Natural killer cell treated with Interleukin-12 subunit alpha and Interleukin-12 subunit beta and Interleukin-15 and Interleukin-18, amount 100 ng/mL, for 72 hours (primary cell): ENCODE results near the gene KIF22. TPM values are rescaled to one million over a fixed set of nuclear protein-coding genes. Genes with fewer than 3 reads are reported as not detected.
"Not testable (repeated sequence)": the region's sequence is repeated elsewhere in the genome, so short reads cannot be mapped to it uniquely, and the experiment has no call there.

Experiments used
- ATAC-seq, 2 donors: fragments of 150-1000 bp; cut with Tn5 transposase in 1 of 2; sonication (Bioruptor Pico), chemical (Tn5 transposase) in 1 of 2; 2 replicates each; pipeline ENCODE4 v1.10.0; 2021
- DNase-seq: peaks from one replicate; pipeline ENCODE4 v3.0.0; 2022; ENCODE audit warnings: low spot score
- H3K27ac Mint-ChIP-seq, 2 donors: 1 replicate in 1 of 2; 2 replicates in 1 of 2; pipeline ENCODE4 v1.8.0; 2022; ENCODE audit warnings: mixed read lengths in 2 of 2, mild to moderate bottlenecking in 1 of 2, moderate library complexity in 1 of 2
- H3K27me3 Mint-ChIP-seq, 2 donors: 1 replicate in 1 of 2; 2 replicates in 1 of 2; pipeline ENCODE4 v1.8.0; 2022; ENCODE audit warnings: mixed read lengths in 2 of 2
- H3K36me3 Mint-ChIP-seq: one replicate; pipeline ENCODE4 v1.8.0; 2022; ENCODE audit warnings: mixed read lengths
- H3K4me1 Mint-ChIP-seq, 2 donors: 1 replicate in 1 of 2; 2 replicates in 1 of 2; pipeline ENCODE4 v1.8.0; 2022; ENCODE audit warnings: low read depth in 2 of 2, mixed read lengths in 2 of 2, mild to moderate bottlenecking in 1 of 2
- H3K4me3 Mint-ChIP-seq: one replicate; pipeline ENCODE4 v1.8.0; 2022; ENCODE audit warnings: mixed read lengths
- H3K9me3 Mint-ChIP-seq: 2 replicates; pipeline ENCODE4 v1.8.0; 2022; ENCODE audit warnings: mixed read lengths
- total RNA-seq, 2 donors: library from RNA; stranded (reverse); gene quantifications; one replicate each; pipeline ENCODE4 v1.2.3, GENCODE V29; 2022

The KIF22 gene
- total RNA-seq: 100 to 1,000 TPM in 1 of 2 donors, 10 to 100 TPM in 1; 63.4 to 174 TPM

DNA sequence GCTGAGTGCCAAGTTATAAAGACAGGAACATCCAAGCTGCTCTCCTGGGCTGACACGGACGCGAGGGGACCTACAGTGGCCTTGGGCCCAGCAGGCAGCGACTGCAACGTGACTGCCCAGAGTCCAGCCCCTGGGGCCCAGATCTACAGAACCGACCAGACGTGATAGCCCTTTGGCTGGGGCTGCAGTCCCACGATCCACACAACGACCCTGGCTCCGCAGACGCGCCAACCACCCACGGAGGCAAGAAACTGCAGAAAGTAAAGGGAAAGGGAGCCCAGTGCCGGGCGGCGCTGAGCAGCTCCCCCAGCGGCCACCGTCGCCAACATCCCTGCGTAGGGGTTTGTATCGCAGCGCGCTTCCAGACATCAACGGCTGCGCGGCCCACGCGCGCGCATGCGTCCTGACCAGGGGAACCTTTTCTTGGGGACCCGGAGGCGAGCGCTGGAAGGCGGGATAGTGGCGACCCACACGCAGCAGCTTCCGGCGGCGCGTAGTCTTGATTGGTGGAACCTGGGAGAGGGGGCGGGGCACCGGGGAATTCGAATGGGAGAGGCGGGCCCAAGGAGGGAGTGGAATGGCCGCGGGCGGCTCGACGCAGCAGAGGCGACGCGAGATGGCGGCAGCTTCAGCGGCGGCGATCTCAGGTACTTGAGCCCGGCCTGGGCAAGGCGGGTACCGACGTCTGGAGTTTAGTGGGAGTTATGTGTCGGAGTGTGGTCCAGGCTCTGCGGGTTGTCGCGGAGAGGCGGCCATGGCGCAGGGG is at the start of gene KIF22:
TSS of gene KIF22 (plus strand) at position 569 of the 766 bp plus-strand sequence. CDS start at position 578, 9 bp downstream.
- ATAC-seq: peak; percentile 98 to 99
- peaks cover 38 to 40% of the 10 kb centered on the region in 2 donors for H3K4me1 Mint-ChIP-seq
- peaks cover 5% of the 10 kb centered on the region for H3K36me3 Mint-ChIP-seq
- peak within 1 kb of the TSS; percentile 98 for H3K4me3 Mint-ChIP-seq
- no peaks in the 10 kb centered on the region for H3K27me3 Mint-ChIP-seq
- H3K9me3 Mint-ChIP-seq: no peaks in the 10 kb centered on the region
- peak; percentile 100 for DNase-seq
- H3K27ac Mint-ChIP-seq: peak within 1 kb of the TSS; percentile 81 to 92

DNA sequence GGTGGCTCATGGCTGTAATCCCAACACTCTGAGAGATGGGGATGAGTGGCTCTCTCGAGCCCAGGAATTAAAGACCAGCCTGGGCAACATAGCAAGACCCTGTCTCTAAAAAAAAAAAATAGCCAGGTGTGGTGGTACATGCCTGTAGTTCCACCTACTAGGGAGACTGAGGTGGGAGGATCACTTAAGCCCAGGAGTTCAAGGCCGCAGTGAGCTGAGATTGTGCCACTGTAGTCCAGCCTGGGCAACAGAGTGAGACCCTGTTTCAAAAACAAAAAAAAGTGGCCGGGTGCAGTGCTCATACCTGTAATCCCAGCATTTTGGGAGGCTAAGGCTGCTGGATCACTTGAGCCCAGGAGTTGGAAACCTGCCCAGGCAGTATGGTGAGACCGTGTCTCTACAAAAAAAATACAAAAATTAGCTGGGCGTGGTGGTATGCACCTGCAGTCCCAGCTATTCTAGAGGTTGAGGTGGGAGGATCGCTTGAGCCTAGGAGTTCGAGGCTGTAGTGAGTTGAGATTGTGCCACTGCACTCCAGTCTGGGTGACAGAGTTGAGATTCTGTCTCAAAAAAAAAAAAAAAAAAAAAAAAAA is 47.8 kb upstream of the KIF22 start:
- Mint-ChIP-seq H3K36me3 (no peaks in the 10 kb centered on the region), H3K4me3 (peak overlapping the region; percentile 53)
- DNase-seq: no peak

DNA sequence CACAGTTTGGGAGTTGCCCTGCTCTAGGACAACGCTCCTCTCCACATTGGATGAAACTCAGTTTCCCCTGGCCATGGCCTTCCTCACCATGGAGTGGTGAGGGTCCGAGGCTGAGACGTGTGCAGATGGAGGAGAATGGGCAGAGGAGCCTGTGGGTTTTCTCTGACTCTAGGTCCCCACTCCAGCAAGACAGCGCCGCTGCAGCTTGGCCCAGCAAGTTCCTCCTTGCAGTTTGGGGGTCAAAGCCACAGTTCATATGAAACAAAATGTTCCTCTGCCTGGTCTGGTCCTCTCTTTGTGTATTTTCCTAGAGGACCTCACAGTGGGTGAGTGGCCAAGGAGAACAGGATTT is 47.1 kb upstream of the KIF22 start:
- H3K9me3 Mint-ChIP-seq: no peaks in the 10 kb centered on the region
- H3K27ac Mint-ChIP-seq: peak overlapping the region; percentile 85 to 99
- H3K36me3 Mint-ChIP-seq: no peaks in the 10 kb centered on the region
- H3K4me3 Mint-ChIP-seq: peak overlapping the region; percentile 53
- DNase-seq (no peak), ATAC-seq (no peak)
- peaks cover 49 to 65% of the 10 kb centered on the region in 2 donors for H3K4me1 Mint-ChIP-seq
- H3K27me3 Mint-ChIP-seq: no peaks in the 10 kb centered on the region

More for the DNA sequence above, 47.8 kb upstream of the KIF22 start:
- no peaks in the 10 kb centered on the region for H3K27me3 Mint-ChIP-seq
- peak overlapping the region; percentile 85 to 99 for H3K27ac Mint-ChIP-seq
- ATAC-seq: no peak
- no peaks in the 10 kb centered on the region for H3K9me3 Mint-ChIP-seq
- peaks cover 56 to 72% of the 10 kb centered on the region in 2 donors for H3K4me1 Mint-ChIP-seq

DNA sequence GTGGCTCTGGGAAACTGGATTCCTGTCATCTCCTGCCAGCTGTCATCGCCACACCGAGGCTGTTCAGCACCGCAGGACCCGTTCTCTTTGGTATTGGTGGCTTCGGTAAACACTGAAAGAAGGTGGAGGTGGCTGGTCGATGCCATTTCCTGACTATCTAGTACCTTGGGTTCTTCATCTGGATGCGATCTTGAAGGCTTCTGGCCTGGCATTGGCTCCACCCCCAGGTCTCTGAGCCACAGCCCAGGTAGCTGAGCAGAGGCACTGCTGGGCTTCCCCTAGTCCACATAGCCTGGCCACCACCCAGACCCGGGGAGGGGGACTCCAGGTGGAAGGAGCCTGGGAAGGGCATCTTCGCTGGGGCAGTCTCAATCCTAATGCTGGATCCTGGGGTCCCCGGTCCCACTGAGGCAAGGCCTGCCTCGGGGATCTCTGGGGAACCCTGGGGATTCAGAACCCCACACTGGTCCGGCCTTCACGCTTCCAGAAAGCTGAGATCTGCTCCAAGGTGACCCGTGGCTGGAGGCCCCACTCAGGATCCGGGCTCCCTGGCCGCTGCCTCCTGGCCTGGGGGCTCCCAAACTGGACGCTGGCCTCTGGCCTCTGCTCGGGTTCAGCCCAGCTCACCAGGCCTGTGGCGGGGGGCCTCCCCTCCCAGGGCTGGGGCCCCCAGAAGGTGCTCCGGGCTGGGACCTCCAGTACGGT is 46.6 kb upstream of the KIF22 start:
- H3K27ac Mint-ChIP-seq: peak overlapping the region; percentile 97 to 99
- H3K36me3 Mint-ChIP-seq: no peaks in the 10 kb centered on the region
- peak overlapping the region; percentile 99 for H3K4me3 Mint-ChIP-seq
- peak; percentile 60 for DNase-seq
- H3K9me3 Mint-ChIP-seq: no peaks in the 10 kb centered on the region
- ATAC-seq: no peak
- H3K27me3 Mint-ChIP-seq: no peaks in the 10 kb centered on the region
- peaks cover 46 to 63% of the 10 kb centered on the region in 2 donors for H3K4me1 Mint-ChIP-seq

DNA sequence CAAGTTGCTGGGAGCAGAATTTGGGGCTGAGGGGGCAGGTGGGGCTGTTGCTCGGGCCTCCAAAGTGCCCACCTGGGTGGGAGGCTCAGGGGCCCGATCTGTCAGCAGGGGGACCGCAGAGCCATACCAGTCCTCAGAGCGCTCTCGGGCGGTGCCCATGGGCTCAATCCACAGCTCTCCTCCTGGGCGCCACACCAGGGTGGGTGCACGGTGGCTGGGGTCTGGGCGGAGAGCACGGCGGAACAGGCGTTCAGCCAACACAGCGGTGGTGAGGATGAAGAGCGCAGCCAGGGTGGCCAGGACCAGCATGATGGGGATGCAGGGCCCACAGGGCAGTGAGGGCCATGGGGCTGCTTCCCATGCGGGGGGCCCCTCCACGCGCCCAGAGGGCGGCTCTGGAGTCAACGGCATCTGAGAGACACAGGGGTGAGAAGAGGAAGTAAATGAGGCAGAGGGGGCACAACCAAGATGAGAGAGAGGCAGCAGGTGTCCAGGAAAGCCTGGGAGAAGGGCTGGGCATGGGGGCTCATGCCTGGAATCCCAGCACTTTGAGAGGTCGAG is 45.9 kb upstream of the KIF22 start:
- DNase-seq: peak; percentile 61
- no peaks in the 10 kb centered on the region for H3K36me3 Mint-ChIP-seq
- H3K4me1 Mint-ChIP-seq: peaks cover 47 to 61% of the 10 kb centered on the region in 2 donors
- H3K9me3 Mint-ChIP-seq: no peaks in the 10 kb centered on the region
- peak overlapping the region; percentile 99 for H3K4me3 Mint-ChIP-seq
- no peaks in the 10 kb centered on the region for H3K27me3 Mint-ChIP-seq
- H3K27ac Mint-ChIP-seq: peak overlapping the region; percentile 97 to 99
- ATAC-seq: no peak

DNA sequence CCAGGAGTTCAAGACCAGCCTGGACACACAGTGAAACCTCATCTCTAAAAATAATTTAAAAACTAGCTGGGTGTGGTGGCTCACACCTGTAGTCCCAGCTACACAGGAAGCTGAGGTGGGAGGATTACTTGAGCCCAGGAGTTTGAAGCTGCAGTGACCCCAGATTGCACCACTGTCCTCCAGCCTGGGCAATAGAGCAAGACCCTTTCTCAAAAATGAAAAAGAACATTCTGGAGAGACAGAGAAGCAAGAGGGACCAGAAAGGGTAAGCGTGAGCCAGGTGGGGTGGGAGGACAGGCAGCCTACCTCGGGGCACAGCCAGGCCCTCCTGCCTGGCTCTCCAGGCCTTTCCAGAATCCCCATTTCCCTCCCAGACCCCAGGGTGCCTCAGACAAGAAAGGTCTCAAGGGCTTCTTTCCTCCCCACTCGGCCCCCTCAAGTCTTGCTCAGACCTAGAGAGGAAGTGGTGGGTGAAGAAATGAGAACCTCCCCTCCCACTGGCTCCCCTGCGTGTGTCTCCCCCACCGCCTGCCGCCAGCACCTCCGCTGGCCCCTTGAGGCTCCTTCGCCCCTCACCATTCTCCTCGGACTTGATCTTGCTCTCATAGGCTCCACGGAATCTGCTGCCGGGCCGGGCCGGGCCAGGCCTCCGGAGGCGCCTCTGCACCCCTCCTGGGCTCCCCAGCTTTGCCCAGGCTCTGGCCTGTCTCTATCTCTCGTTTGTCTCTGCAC is 45.3 kb upstream of the KIF22 start:
- peak; percentile 85 to 86 for ATAC-seq
- no peaks in the 10 kb centered on the region for H3K27me3 Mint-ChIP-seq
- peaks cover 41 to 55% of the 10 kb centered on the region in 2 donors for H3K4me1 Mint-ChIP-seq
- no peaks in the 10 kb centered on the region for H3K9me3 Mint-ChIP-seq
- H3K36me3 Mint-ChIP-seq: no peaks in the 10 kb centered on the region
- H3K27ac Mint-ChIP-seq: peak overlapping the region; percentile 97 to 99
- H3K4me3 Mint-ChIP-seq: peak overlapping the region; percentile 99
- DNase-seq: peak; percentile 72

DNA sequence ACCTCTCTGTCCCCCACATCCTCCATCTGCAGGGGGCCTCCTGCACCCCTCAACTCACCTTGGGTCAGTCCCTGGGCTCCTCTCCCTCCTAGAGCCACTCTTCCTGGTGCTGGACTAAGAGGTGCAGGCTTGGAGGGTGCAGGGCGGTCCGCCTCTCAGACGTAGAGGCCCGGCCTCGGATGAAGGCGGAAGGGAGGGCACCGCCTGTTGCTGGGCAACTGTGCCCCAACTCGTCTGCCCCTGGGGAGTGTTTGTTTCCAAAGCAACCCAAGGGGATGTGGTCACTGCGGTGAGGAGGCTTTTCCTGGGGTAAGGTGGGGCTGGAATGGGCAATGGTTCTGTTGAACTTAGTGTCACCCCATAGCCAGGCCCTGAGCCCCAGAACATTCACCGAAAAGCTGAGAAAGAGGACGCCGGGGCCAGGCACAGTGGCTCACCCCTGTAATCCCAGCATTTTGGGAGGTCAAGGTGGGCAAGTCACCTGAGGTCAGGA is 44.7 kb upstream of the KIF22 start, which contains the start of gene C16orf54:
TSS of gene C16orf54 (minus strand) at position 138 of the 493 bp plus-strand sequence. CDS start 1,039 bp downstream, outside the sequence.
- DNase-seq (peak; percentile 89), ATAC-seq (peak; percentile 93 to 94)
- Mint-ChIP-seq H3K4me3 (peak within 1 kb of the TSS; percentile 99), H3K4me1 (peaks cover 38 to 49% of the 10 kb centered on the region in 2 donors), H3K9me3 (no peaks in the 10 kb centered on the region), H3K36me3 (no peaks in the 10 kb centered on the region), H3K27ac (peak within 1 kb of the TSS; percentile 97 to 99), H3K27me3 (no peaks in the 10 kb centered on the region)

DNA sequence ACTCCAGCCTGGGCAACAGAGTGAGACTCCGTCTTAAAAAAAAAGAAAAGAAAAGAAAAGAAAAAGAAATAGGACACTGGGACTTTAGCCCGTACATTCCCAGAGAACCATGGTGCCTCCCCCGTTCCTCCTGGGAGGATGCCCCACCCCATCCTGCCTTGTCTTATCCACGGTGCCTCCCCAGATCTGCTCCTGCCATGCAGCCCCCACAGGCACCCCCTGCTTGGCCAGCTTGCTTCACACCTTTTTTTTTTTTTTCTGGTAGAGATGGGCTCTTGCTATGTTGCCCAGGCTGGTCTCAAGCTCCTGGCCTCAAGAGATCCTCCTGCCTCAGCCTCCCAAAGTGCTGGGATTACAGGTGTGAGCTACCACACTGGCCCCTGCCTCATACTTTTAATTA is 44.0 kb upstream of the KIF22 start:
- Mint-ChIP-seq H3K27ac (peak overlapping the region; percentile 97 to 99), H3K4me3 (peak overlapping the region; percentile 99), H3K4me1 (peaks cover 32 to 42% of the 10 kb centered on the region in 2 donors)
- H3K36me3 Mint-ChIP-seq, ATAC-seq, H3K9me3 Mint-ChIP-seq, H3K27me3 Mint-ChIP-seq: not testable (repeated sequence)
- peak; percentile 61 for DNase-seq

DNA sequence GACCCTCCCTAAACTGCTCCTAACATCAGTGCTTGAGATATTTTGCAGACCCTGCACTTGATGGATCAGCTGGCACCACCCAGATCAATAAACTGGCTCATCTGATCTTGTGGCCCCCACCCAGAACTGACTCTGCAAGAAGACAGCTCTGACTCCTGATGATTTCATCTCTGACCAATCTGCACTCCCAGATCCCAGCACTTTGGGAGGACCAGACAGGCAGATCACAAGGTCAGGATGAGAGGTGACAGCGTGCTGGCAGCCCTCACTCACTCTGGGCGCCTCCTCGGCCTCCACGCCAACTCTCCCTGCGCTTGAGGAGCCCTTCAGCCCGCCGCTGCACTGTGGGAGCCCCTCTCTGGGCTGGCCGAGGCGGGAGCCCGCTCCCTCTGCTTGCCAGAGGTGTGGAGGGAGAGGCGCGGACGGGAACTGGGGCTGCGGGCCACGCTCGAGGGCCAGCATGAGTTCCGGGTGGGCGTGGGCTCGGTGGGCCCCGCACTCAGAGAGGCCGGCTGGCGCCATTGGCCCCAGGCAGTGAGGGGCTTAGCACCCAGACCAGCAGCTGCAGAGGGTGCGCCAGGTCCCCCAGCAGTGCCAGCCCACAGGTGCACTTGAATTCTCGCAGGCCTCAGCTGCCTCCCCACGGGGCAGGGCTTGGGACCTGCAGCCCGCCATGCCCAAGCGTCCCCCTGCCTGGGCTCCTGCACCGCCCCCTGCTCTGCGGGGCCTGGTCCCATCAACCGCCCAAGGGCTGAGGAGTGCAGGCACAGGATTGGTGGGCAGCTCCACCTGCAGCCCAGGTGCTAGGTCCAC is 42.4 kb upstream of the KIF22 start:
- DNase-seq (peak; percentile 46), ATAC-seq (no peak)
- Mint-ChIP-seq H3K4me1 (peaks cover 29 to 40% of the 10 kb centered on the region in 2 donors), H3K4me3 (no peak overlapping the region), H3K27me3 (no peaks in the 10 kb centered on the region), H3K9me3 (no peaks in the 10 kb centered on the region), H3K36me3 (no peaks in the 10 kb centered on the region), H3K27ac (no peak overlapping the region)

DNA sequence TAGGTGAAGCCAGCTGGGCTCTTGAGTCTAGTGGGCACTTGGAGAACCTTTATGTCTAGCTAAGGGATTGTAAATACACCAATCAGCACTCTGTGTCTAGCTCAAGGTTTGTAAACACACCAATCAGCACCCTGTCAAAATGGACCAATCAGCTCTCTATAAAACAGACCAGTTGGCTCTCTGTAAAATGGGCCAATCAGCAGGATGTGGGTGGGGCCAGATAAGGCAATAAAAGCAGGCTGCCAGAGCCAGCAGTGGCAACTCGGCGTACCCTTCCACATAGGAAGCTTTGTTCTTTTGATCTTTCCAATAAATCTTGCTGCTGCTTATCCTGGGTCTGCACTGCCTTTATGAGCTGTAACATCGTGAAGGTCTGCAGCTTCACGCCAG is 41.8 kb upstream of the KIF22 start:
- ATAC-seq, H3K27ac Mint-ChIP-seq, H3K36me3 Mint-ChIP-seq: not testable (repeated sequence)

DNA sequence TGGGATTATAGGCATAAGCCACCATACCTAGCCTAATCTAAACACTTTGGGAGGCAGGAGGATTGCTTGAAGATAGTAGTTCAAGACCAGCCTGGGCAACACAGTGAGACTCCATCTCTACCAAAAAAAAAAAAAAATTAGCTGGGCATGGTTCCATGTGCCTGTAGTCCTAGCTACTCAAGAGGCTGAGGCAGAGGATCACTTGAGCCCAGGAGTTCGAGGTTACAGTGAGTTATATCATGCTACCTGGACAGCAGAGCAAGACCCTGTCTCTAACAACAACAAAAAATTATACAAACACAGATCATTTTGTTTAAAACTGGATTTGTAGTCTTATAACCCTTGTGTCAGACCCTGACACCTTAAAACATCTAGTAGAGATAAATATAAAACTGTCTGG is 37.0 kb upstream of the KIF22 start:
- H3K27ac Mint-ChIP-seq: no peak overlapping the region
- H3K27me3 Mint-ChIP-seq: no peaks in the 10 kb centered on the region
- ATAC-seq (no peak), DNase-seq (no peak)
- H3K4me3 Mint-ChIP-seq: no peak overlapping the region
- no peaks in the 10 kb centered on the region for H3K36me3 Mint-ChIP-seq
- peaks cover 3 to 4% of the 10 kb centered on the region in 2 donors for H3K4me1 Mint-ChIP-seq
- H3K9me3 Mint-ChIP-seq: no peaks in the 10 kb centered on the region

More for the DNA sequence above, 41.8 kb upstream of the KIF22 start:
- not testable (repeated sequence) for H3K27me3 Mint-ChIP-seq, H3K4me3 Mint-ChIP-seq, H3K9me3 Mint-ChIP-seq, DNase-seq
- peaks cover 28 to 34% of the 10 kb centered on the region in 2 donors for H3K4me1 Mint-ChIP-seq

DNA sequence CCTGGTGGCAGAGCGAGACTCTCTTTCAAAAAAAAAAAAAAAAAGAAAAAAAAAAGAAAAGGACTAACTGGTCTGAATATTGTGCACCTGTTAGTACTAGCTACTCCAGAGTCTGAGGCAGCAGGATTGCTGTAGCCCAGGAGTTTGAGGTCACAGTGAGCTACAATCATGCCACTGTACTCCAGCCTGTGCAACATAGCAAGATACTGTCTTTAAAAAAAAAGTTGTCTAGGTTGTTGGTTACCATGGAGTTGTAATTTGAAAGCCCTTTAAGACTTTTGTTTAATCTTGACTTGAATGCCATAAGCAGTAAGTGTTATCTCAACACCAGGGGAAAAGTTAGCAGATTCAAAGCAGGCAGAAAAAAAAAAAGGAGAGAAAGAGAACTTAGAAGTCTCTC is 33.9 kb upstream of the KIF22 start:
- Mint-ChIP-seq H3K9me3 (no peaks in the 10 kb centered on the region), H3K36me3 (no peaks in the 10 kb centered on the region), H3K4me1 (peaks cover 0 to 5% of the 10 kb centered on the region in 2 donors), H3K27me3 (no peaks in the 10 kb centered on the region), H3K4me3 (no peak overlapping the region), H3K27ac (no peak overlapping the region)
- ATAC-seq (no peak), DNase-seq (no peak)
